CD4-positive, alpha-beta memory T cell (primary cell): ENCODE data around the gene DDX47. TPM values are rescaled to one million over a fixed set of nuclear protein-coding genes. Genes with fewer than 3 reads are reported as not detected.
A peak's percentile ranks its signal among the peaks of the same experiment; 100 is the strongest.
"Not testable (repeated sequence)": the region's sequence is repeated elsewhere in the genome, so short reads cannot be mapped to it uniquely, and the experiment has no call there.

Source experiments
- CTCF ChIA-PET: fragments of 350-600 bp; sonication (Branson Sonifier 250); formaldehyde crosslinking; loops from one replicate; lab custom pipeline; 2021; ENCODE audit warnings: inconsistent platforms; ENCODE audit not compliant: partially characterized antibody; lab: Charles Lee
- POLR2A ChIA-PET: fragments of 350-600 bp; sonication (Branson Sonifier 250); formaldehyde crosslinking; loops from one replicate; lab custom pipeline; 2021; ENCODE audit not compliant: partially characterized antibody; lab: Charles Lee
- DNase-seq, 5 donors: peaks; one replicate each; pipeline versions ENCODE4 v3.0.0 to v3.0.0-alpha.2; 2020 to 2022; ENCODE audit warnings: mixed read lengths in 1 of 5
- H3K27ac ChIP-seq: one replicate; pipeline ENCODE4 v1.7.0; 2013; ENCODE audit warnings: low read depth, low read length
- H3K27me3 ChIP-seq: 2 replicates; pipeline ENCODE4 v1.7.0; 2013; ENCODE audit warnings: mild to moderate bottlenecking, low read length, moderate library complexity; ENCODE audit not compliant: insufficient read depth
- H3K36me3 ChIP-seq: 2 replicates; pipeline ENCODE4 v1.7.0; 2013; ENCODE audit warnings: mild to moderate bottlenecking, low read length, moderate library complexity; ENCODE audit not compliant: insufficient read depth
- H3K4me1 ChIP-seq: 2 replicates; pipeline ENCODE4 v1.7.0; 2013; ENCODE audit warnings: mild to moderate bottlenecking, low read length, moderate library complexity; ENCODE audit not compliant: insufficient read depth
- H3K4me3 ChIP-seq, 2 donors: one replicate each; pipeline ENCODE4 v1.7.0; 2013; ENCODE audit warnings: low read length in 2 of 2, mild to moderate bottlenecking in 1 of 2
- H3K9me3 ChIP-seq, 2 donors: one replicate each; pipeline ENCODE4 v1.7.0; 2013; ENCODE audit warnings: low read length in 2 of 2, control low read depth in 1 of 2; ENCODE audit not compliant: control insufficient read depth in 1 of 2
- H3K27ac Mint-ChIP-seq, 7 donors: one replicate each; pipeline ENCODE4 v1.8.0; 2020 to 2021; ENCODE audit warnings: mixed read lengths in 7 of 7, mild to moderate bottlenecking in 6 of 7, inconsistent platforms in 3 of 7, moderate library complexity in 3 of 7
- H3K27me3 Mint-ChIP-seq, 2 donors: one replicate each; pipeline ENCODE4 v1.8.0; 2020 to 2021; ENCODE audit warnings: mixed read lengths in 2 of 2
- H3K36me3 Mint-ChIP-seq, 2 donors: one replicate each; pipeline ENCODE4 v1.8.0; 2020 to 2021; ENCODE audit warnings: mixed read lengths in 2 of 2, inconsistent platforms in 1 of 2, mild to moderate bottlenecking in 1 of 2
- H3K4me1 Mint-ChIP-seq, 4 donors: one replicate each; pipeline ENCODE4 v1.8.0; 2020 to 2021; ENCODE audit warnings: mixed read lengths in 4 of 4, mild to moderate bottlenecking in 1 of 4
- H3K4me3 Mint-ChIP-seq, 8 donors: one replicate each; pipeline ENCODE4 v1.8.0; 2020 to 2021; ENCODE audit warnings: mixed read lengths in 8 of 8, mild to moderate bottlenecking in 7 of 8, moderate library complexity in 6 of 8, inconsistent platforms in 3 of 8
- H3K9me3 Mint-ChIP-seq, 8 donors: one replicate each; pipeline ENCODE4 v1.8.0; 2020 to 2021; ENCODE audit warnings: mixed read lengths in 8 of 8, mild to moderate bottlenecking in 5 of 8, inconsistent platforms in 3 of 8, moderate library complexity in 1 of 8
- intact Hi-C: fragments of 100-400 bp; cut with micrococcal nuclease; formaldehyde crosslinking; loops from one replicate; pipeline ENCODE4 v1.15.1; 2023
- polyA plus RNA-seq, 2 donors: library from polyadenylated mRNA; unstranded; fragments of 300-500 nt; fragmentation: Illumina TruSeq; gene quantifications; one replicate each; pipeline ENCODE4 v1.2.3, GENCODE V29; 2021
- total RNA-seq, 2 experiments: library from RNA; stranded (reverse); gene quantifications; one replicate each; pipeline ENCODE4 v1.2.3, GENCODE V29; 2021

DDX47 gene
- total and polyA plus RNA-seq, 4 experiments from 2014 or later = 66.5 to 74.9 (median 68.9) TPM

- H3K4me3 Mint-ChIP-seq = no peak overlapping the region
- no peak for DNase-seq
- Histone ChIP-seq H3K4me3 (no peak overlapping the region), H3K27me3 (no peaks in the 10 kb centered on the region), H3K9me3 (no peaks in the 10 kb centered on the region), H3K36me3 (peaks cover 5% of the 10 kb centered on the region), H3K4me1 (peaks cover 18% of the 10 kb centered on the region), H3K27ac (no peak overlapping the region)
- ChIA-PET POLR2A (interaction anchor here (1.6 kb wide), 1 partner anchor 12 kb away, joined by 5 read pairs; no protein-coding TSS in a partner anchor), CTCF (interaction anchor here (0.8 kb wide), 1 partner anchor 28 kb away, joined by 3 read pairs; no protein-coding TSS in a partner anchor)
- intact Hi-C loops = loop anchor here (2.0 to 5.0 kb wide), 4 partner anchors 47 to 1332 kb away; partner anchors contain the start of gene GPRC5A
- peaks cover 27 to 30% of the 10 kb centered on the region in 2 donors for H3K36me3 Mint-ChIP-seq
- H3K27me3 Mint-ChIP-seq = no peaks in the 10 kb centered on the region
- peak overlapping the region in 1 of 7 donors; percentile 55 for H3K27ac Mint-ChIP-seq
- peaks cover 7 to 24% (median 16%) of the 10 kb centered on the region in 4 donors for H3K4me1 Mint-ChIP-seq
- no peaks in the 10 kb centered on the region for H3K9me3 Mint-ChIP-seq
Observed at GRCh38 chr12:12835378-12836146, 22.4 kb downstream of the DDX47 start.

GRCh38 chr12:12836571-12836970, 23.4 kb downstream of the DDX47 start:
- Histone ChIP-seq H3K27me3 (no peaks in the 10 kb centered on the region), H3K36me3 (peaks cover 5% of the 10 kb centered on the region), H3K27ac (no peak overlapping the region), H3K9me3 (no peaks in the 10 kb centered on the region), H3K4me1 (peaks cover 18% of the 10 kb centered on the region), H3K4me3 (no peak overlapping the region)
- ChIA-PET POLR2A (interaction anchor here (0.8 to 1.6 kb wide), 3 partner anchors 11 to 480 kb away, joined by 3 to 5 read pairs (median 4); partner anchors contain the start of genes BORCS5 and DDX47), CTCF (interaction anchor here (0.6 to 2.3 kb wide), 16 partner anchors 9 to 376 kb away, joined by 3 to 12 read pairs (median 4); partner anchors contain the start of gene GPRC5A)
- H3K27ac Mint-ChIP-seq = peak overlapping the region in 2 of 7 donors; percentile 1 to 21
- peaks cover 23 to 27% of the 10 kb centered on the region in 2 donors for H3K36me3 Mint-ChIP-seq
- H3K4me1 Mint-ChIP-seq = peaks cover 7 to 24% (median 16%) of the 10 kb centered on the region in 4 donors
- H3K9me3 Mint-ChIP-seq = no peaks in the 10 kb centered on the region
- H3K4me3 Mint-ChIP-seq = no peak overlapping the region
- H3K27me3 Mint-ChIP-seq = no peaks in the 10 kb centered on the region
- no peak for DNase-seq
- intact Hi-C loops = loop anchor here (2.0 to 5.0 kb wide), 4 partner anchors 48 to 1331 kb away; partner anchors contain the start of gene GPRC5A

GRCh38 chr12:12837025-12837812, 24.1 kb downstream of the DDX47 start:
- no peak overlapping the region for H3K4me3 ChIP-seq
- peaks cover 19 to 22% of the 10 kb centered on the region in 2 donors for H3K36me3 Mint-ChIP-seq
- H3K27me3 Mint-ChIP-seq = no peaks in the 10 kb centered on the region
- H3K9me3 Mint-ChIP-seq = no peaks in the 10 kb centered on the region
- H3K27ac ChIP-seq = no peak overlapping the region
- CTCF ChIA-PET = interaction anchor here (0.6 to 2.3 kb wide), 20 partner anchors 9 to 375 kb away, joined by 3 to 12 read pairs (median 4); partner anchors contain the start of gene GPRC5A
- H3K9me3 ChIP-seq = no peaks in the 10 kb centered on the region
- peak overlapping the region in 5 of 8 donors; percentile 1 to 76 (median 24) for H3K4me3 Mint-ChIP-seq
- peaks cover 18% of the 10 kb centered on the region for H3K4me1 ChIP-seq
- peaks cover 5% of the 10 kb centered on the region for H3K36me3 ChIP-seq
- H3K27me3 ChIP-seq = no peaks in the 10 kb centered on the region
- intact Hi-C loops = loop anchor here (1.0 to 5.0 kb wide), 5 partner anchors 48 to 1330 kb away; partner anchors contain the start of gene GPRC5A
- DNase-seq = peak; percentile 38 to 49 (median 47)
- H3K27ac Mint-ChIP-seq = peak overlapping the region; percentile 1 to 87 (median 52)
- POLR2A ChIA-PET = interaction anchor here (0.8 to 1.6 kb wide), 3 partner anchors 10 to 480 kb away, joined by 3 to 5 read pairs (median 4); partner anchors contain the start of genes BORCS5 and DDX47
- peaks cover 7 to 24% (median 16%) of the 10 kb centered on the region in 4 donors for H3K4me1 Mint-ChIP-seq

DNA sequence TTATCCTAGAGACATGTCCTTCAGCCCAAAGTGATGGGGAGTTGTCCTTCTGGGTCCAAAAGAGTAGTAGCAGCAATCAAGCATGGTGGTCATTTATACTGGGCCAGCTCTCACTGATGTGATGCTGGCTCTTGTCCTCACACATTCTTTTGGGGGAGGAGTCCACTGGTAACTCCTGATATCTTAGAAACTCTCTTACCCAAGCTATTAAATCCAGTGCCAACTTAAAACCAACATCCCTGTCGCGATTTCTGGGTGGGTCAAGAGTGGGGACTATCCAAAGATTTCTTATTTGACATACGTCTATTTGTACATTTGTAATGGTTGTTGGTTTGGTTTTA, 24.6 kb downstream of the DDX47 start:
- ChIA-PET CTCF (interaction anchor here (0.9 to 2.3 kb wide), 9 partner anchors 10 to 145 kb away, joined by 3 to 12 read pairs (median 5); partner anchors contain the start of gene GPRC5A), POLR2A (no interaction called here)
- Mint-ChIP-seq H3K27ac (peak overlapping the region in 1 of 7 donors; percentile 22), H3K4me3 (no peak overlapping the region), H3K27me3 (no peaks in the 10 kb centered on the region), H3K4me1 (peaks cover 7 to 24% (median 17%) of the 10 kb centered on the region in 4 donors), H3K36me3 (peaks cover 13 to 17% of the 10 kb centered on the region in 2 donors), H3K9me3 (no peaks in the 10 kb centered on the region)
- no peak for DNase-seq
- no peaks in the 10 kb centered on the region for H3K27me3 ChIP-seq
- no peak overlapping the region for H3K4me3 ChIP-seq
- no peaks in the 10 kb centered on the region for H3K36me3 ChIP-seq
- intact Hi-C loops = loop anchor here (1.0 to 5.0 kb wide), 5 partner anchors 49 to 1330 kb away; partner anchors contain the start of gene GPRC5A
- H3K4me1 ChIP-seq = peaks cover 18% of the 10 kb centered on the region
- H3K27ac ChIP-seq = no peak overlapping the region
- no peaks in the 10 kb centered on the region for H3K9me3 ChIP-seq

DNA sequence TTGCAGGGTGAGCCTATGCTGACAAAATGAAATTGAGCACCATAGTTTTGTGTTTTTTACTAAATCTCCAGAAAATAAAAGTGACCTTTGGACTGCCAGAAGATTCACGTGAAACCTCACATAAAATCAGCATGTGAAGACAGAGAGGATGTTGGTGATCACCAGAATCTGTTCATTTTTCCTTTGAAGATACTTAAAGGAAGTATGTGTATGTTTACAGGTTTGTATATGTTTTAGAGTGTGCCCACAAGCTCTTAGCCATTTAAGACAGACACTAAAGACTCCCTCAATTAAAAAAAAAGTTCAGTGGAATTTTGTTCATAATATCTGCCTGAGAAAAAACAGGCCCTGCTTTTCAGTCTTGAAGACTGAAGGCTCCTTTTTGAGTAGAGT, 25.9 kb downstream of the DDX47 start:
- POLR2A ChIA-PET = no interaction called here
- Mint-ChIP-seq H3K27ac (peak overlapping the region; percentile 60 to 90 (median 78)), H3K36me3 (peaks cover 3 to 4% of the 10 kb centered on the region in 2 donors), H3K27me3 (no peaks in the 10 kb centered on the region), H3K9me3 (no peaks in the 10 kb centered on the region), H3K4me3 (peak overlapping the region in 3 of 8 donors; percentile 33 to 46 (median 45)), H3K4me1 (peaks cover 7 to 24% (median 17%) of the 10 kb centered on the region in 4 donors)
- CTCF ChIA-PET = interaction anchor here (0.9 to 1.6 kb wide), 3 partner anchors 22 to 144 kb away, joined by 3 to 4 read pairs (median 4); no protein-coding TSS in a partner anchor
- Histone ChIP-seq H3K9me3 (no peaks in the 10 kb centered on the region), H3K27me3 (no peaks in the 10 kb centered on the region), H3K4me3 (no peak overlapping the region), H3K27ac (no peak overlapping the region), H3K36me3 (no peaks in the 10 kb centered on the region), H3K4me1 (peaks cover 18% of the 10 kb centered on the region)
- intact Hi-C loops = loop anchor here (5.0 kb wide), 2 partner anchors 143 to 1328 kb away; no protein-coding TSS in a partner anchor
- DNase-seq = peak in 1 of 5 donors; percentile 22

DNA sequence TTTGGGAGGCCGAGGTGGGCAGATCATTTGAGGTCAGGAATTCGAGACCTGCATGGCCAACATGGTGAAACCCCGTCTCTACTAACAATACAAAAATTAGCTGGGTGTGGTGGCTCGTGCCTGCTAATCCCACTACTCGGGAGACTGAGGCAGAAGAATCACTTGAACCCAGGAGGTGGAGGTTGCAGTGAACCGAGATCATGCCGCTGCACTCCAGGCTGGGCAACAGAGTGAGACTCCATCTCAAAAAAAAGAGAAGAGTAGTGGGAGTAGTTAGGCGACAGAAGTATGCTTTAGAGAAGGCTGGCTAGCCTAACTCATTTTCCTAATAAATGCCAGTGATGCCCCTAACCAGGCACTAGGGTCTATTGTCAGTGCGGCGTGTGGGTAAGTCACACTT, 26.3 kb downstream of the DDX47 start:
- POLR2A ChIA-PET, H3K9me3 Mint-ChIP-seq, H3K4me3 ChIP-seq, H3K36me3 Mint-ChIP-seq, CTCF ChIA-PET, H3K9me3 ChIP-seq, H3K27me3 ChIP-seq, H3K36me3 ChIP-seq, DNase-seq, H3K27me3 Mint-ChIP-seq, H3K27ac ChIP-seq: not testable (repeated sequence)
- Mint-ChIP-seq H3K4me1 (peaks cover 7 to 24% (median 17%) of the 10 kb centered on the region in 4 donors), H3K4me3 (peak overlapping the region in 2 of 8 donors; percentile 45 to 46), H3K27ac (peak overlapping the region; percentile 60 to 90 (median 78))
- H3K4me1 ChIP-seq = peaks cover 18% of the 10 kb centered on the region
- intact Hi-C loops = loop anchor here (5.0 kb wide), 2 partner anchors 143 to 1328 kb away; no protein-coding TSS in a partner anchor
